Measurements from ENCODE around the gene DOCK9. TPM values are rescaled to one million over a fixed set of nuclear protein-coding genes. Genes with fewer than 3 reads are reported as not detected.

DOCK9 gene
- total and polyA plus RNA-seq, 2 experiments from 2014 or later: 16.4 to 38.9 TPM

DNA sequence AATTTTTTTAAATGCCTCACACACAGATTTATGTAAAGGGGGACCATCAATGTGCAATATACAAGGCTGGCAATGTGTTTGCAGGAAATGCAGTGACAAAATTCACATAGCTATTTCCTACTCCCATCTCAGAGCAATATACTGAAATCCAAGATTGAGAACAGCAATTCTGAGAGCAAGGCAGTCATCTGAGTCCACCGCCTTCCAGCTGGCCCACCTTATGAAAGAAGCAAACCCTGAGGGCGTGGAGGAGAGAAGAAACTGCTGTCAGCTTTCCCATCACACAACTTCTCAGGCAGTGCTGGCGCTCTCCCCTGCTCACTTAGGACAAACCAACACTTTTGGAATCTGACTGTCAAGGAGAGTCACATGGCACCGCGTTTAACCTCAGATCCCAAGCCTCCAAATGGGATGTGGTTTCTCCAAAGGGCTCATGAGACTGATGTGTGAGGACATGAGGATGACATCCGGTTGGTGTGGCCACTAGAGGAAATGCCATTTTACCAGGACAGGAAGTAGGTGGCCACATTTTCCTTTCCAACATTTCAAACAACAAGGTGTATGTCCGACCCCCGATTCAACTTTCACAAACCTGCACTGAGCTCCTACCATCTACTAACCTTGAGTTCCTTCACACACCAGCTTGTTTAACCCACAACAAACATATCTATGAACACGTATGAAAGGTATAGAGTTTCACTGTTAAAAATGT lies 3.7 kb upstream of the DOCK9 start:
- TF ChIP-seq EZH2phosphoT487 (IDR thresholded peaks at IDR 0.05; ENCODE audit: low read depth, severe bottlenecking, unreplicated experiment) (no peak), EZH2 (IDR thresholded peaks at IDR 0.05; ENCODE audit: borderline replicate concordance) (no peak)
- TF ChIP-seq, protein P1, sequence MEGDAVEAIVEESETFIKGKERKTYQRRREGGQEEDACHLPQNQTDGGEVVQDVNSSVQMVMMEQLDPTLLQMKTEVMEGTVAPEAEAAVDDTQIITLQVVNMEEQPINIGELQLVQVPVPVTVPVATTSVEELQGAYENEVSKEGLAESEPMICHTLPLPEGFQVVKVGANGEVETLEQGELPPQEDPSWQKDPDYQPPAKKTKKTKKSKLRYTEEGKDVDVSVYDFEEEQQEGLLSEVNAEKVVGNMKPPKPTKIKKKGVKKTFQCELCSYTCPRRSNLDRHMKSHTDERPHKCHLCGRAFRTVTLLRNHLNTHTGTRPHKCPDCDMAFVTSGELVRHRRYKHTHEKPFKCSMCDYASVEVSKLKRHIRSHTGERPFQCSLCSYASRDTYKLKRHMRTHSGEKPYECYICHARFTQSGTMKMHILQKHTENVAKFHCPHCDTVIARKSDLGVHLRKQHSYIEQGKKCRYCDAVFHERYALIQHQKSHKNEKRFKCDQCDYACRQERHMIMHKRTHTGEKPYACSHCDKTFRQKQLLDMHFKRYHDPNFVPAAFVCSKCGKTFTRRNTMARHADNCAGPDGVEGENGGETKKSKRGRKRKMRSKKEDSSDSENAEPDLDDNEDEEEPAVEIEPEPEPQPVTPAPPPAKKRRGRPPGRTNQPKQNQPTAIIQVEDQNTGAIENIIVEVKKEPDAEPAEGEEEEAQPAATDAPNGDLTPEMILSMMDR (IDR thresholded peaks at IDR 0.05; ENCODE audit: poor library complexity): no peak
- H3K9me2 ChIP-seq (replicated peaks; ENCODE audit: insufficient read depth): no peaks in the 10 kb centered on the region
- H3K79me2 ChIP-seq: no peaks in the 10 kb centered on the region
- no peak overlapping the region for H3K4me2 ChIP-seq
- H3K4me3 ChIP-seq: no peak overlapping the region
- no peak overlapping the region for H3K27ac ChIP-seq
- peaks cover 18% of the 10 kb centered on the region for H3K4me1 ChIP-seq (ENCODE audit: insufficient read depth)
- 86% methylated on average over 9 of the region's 9 CpGs for WGBS (ENCODE audit: low lambda C conversion rate, missing lambda C conversion rate)
- no peak for DNase-seq (ENCODE audit: low spot score)
- H4K20me1 ChIP-seq (ENCODE audit: insufficient read depth, poor library complexity, severe bottlenecking): no peaks in the 10 kb centered on the region
- H3K36me3 ChIP-seq (replicated peaks; ENCODE audit: insufficient read depth, low read depth): no peaks in the 10 kb centered on the region
- no peaks in the 10 kb centered on the region for H3K9me3 ChIP-seq (ENCODE audit: low read depth)
- no peak overlapping the region for H2AFZ ChIP-seq
- no peaks in the 10 kb centered on the region for H3K27me3 ChIP-seq

DNA sequence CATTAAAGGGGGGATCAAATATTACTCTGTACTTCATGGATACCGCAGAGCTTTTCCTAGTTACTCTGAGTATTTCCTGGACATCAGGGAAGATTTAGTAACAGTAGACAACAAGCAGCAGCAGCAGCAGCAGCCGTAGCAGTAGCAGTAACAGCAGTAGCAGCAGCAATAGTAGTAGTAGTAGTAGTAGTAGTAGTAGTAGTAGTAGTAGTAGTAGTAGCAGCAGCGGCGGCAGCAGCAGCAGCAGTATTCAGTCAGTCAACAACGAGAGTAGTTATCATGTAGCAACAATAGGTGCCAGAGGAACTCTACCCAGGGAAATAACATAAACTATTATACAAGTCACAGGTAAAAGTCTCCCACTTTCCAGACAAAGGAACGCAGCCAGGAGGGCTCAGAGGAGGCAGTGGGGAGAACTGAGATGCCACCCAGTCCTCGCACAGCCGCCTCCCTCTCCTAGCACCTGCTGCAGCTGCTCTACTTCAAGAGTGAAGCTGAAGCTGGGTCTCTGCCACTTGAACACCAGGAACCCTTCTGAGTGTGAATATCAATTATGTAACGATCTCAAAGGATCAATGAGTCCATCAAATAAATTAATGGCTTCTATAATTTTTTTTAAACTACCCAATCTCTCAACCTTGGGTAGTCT lies 1.3 kb upstream of the DOCK9 start:
- no peaks in the 10 kb centered on the region for H3K9me3 ChIP-seq (ENCODE audit: low read depth)
- H3K36me3 ChIP-seq (replicated peaks; ENCODE audit: insufficient read depth, low read depth): no peaks in the 10 kb centered on the region
- no peaks in the 10 kb centered on the region for H3K9me2 ChIP-seq (replicated peaks; ENCODE audit: insufficient read depth)
- no peak overlapping the region for H3K4me3 ChIP-seq
- no peaks in the 10 kb centered on the region for H4K20me1 ChIP-seq (ENCODE audit: insufficient read depth, poor library complexity, severe bottlenecking)
- H3K27me3 ChIP-seq: no peaks in the 10 kb centered on the region
- peaks cover 22% of the 10 kb centered on the region for H3K4me1 ChIP-seq (ENCODE audit: insufficient read depth)
- no peak for DNase-seq (ENCODE audit: low spot score)
- 86% methylated on average over 9 of the region's 9 CpGs for WGBS (ENCODE audit: low lambda C conversion rate, missing lambda C conversion rate)
- H2AFZ ChIP-seq: no peak overlapping the region
- TF ChIP-seq, protein P1 (IDR thresholded peaks at IDR 0.05; ENCODE audit: poor library complexity): no peak
- TF ChIP-seq EZH2 (IDR thresholded peaks at IDR 0.05; ENCODE audit: borderline replicate concordance) (no peak), EZH2phosphoT487 (IDR thresholded peaks at IDR 0.05; ENCODE audit: low read depth, severe bottlenecking, unreplicated experiment) (no peak)
- H3K27ac ChIP-seq: no peak overlapping the region
- H3K79me2 ChIP-seq: no peaks in the 10 kb centered on the region
- H3K4me2 ChIP-seq: no peak overlapping the region

DNA sequence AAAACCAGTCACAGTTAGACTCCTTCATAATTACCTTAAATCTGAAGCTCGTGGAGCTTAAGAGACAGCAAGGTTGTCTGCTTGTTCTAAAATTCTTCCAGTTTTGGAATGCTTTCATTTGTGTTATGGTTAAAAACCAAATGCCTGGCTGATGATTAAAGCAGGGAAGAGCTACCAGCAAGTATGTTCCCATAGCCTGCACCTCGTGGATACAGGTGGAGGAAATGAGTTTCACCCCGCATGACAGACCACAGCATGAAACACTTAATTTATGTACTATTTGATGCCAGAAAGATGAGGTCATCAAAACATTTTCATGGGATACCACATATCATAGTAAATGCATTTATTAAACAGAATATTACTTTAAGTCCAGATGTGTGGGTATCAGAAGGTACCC lies 416 bp upstream of the DOCK9 start:
- Histone ChIP-seq H3K79me2 (no peaks in the 10 kb centered on the region), H3K4me3 (no peak overlapping the region), H3K9me3 (ENCODE audit: low read depth) (no peaks in the 10 kb centered on the region), H3K27me3 (no peaks in the 10 kb centered on the region), H3K4me1 (ENCODE audit: insufficient read depth) (peaks cover 22% of the 10 kb centered on the region), H3K4me2 (peak overlapping the region; percentile 70), H4K20me1 (ENCODE audit: insufficient read depth, poor library complexity, severe bottlenecking) (no peaks in the 10 kb centered on the region), H3K9me2 (replicated peaks; ENCODE audit: insufficient read depth) (no peaks in the 10 kb centered on the region), H3K36me3 (replicated peaks; ENCODE audit: insufficient read depth, low read depth) (no peaks in the 10 kb centered on the region), H3K27ac (no peak overlapping the region), H2AFZ (peak overlapping the region; percentile 28)
- WGBS (ENCODE audit: low lambda C conversion rate, missing lambda C conversion rate): 50% methylated on average over 3 of the region's 3 CpGs
- DNase-seq (ENCODE audit: low spot score): no peak
- TF ChIP-seq, protein P1 (IDR thresholded peaks at IDR 0.05; ENCODE audit: poor library complexity): no peak
- TF ChIP-seq EZH2phosphoT487 (IDR thresholded peaks at IDR 0.05; ENCODE audit: low read depth, severe bottlenecking, unreplicated experiment) (no peak), EZH2 (IDR thresholded peaks at IDR 0.05; ENCODE audit: borderline replicate concordance) (no peak)

Data from hepatocyte (in vitro differentiated cells).